ENCODE data around the gene PSMB3.
A peak's percentile ranks its signal among the peaks of the same experiment; 100 is the strongest.

The PSMB3 gene

GRCh38 chr17:38796451-38797157 lies 44.1 kb downstream of the PSMB3 start:
- DNase-seq (ENCODE audit: low read depth) = no peak

GRCh38 chr17:38797158-38797490 lies 44.6 kb downstream of the PSMB3 start:
- no peak for DNase-seq (ENCODE audit: low read depth)

- no peak for DNase-seq (ENCODE audit: low read depth)
These were observed 45.3 kb downstream of the PSMB3 start for GRCh38 chr17:38797828-38798227.

- DNase-seq (ENCODE audit: low read depth) = no peak
These were observed 46.3 kb downstream of the PSMB3 start for GRCh38 chr17:38798614-38799500.

GRCh38 chr17:38799501-38800236 lies 47.1 kb downstream of the PSMB3 start, which contains the start of gene PIP4K2B:
Gene PIP4K2B (minus strand): TSS chr17:38799556. CDS start chr17:38799424, 132 bp downstream.
- DNase-seq (ENCODE audit: low read depth) = peak; percentile 56

GRCh38 chr17:38800237-38800760 lies 47.8 kb downstream of the PSMB3 start:
- no peak for DNase-seq (ENCODE audit: low read depth)

GRCh38 chr17:38809828-38810227 lies 57.3 kb downstream of the PSMB3 start:
- no peak for DNase-seq (ENCODE audit: low read depth)

All from stimulated activated CD8-positive, alpha-beta memory T cell treated with anti-CD3 and anti-CD28 coated beads, Interleukin-15, amount 100 ng/mL, for 24 hours (primary cell).